Measurements from ENCODE around the gene TAGLN. TPM values are rescaled to one million over a fixed set of nuclear protein-coding genes. Genes with fewer than 3 reads are reported as not detected.

The TAGLN gene
- total RNA-seq, 4 donors from 2014 or later, result 1,525 to 3,984 (median 2,307) TPM

- H3K27ac ChIP-seq, result no peak overlapping the region
- no peaks in the 10 kb centered on the region for H3K27me3 ChIP-seq
- peaks cover 6 to 73% (median 12%) of the 10 kb centered on the region in 3 donors for H3K36me3 ChIP-seq
- no peak for TF ChIP-seq EP300 (IDR thresholded peaks at IDR 0.05)
- no peak for TF ChIP-seq POLR2A (IDR thresholded peaks at IDR 0.05)
- no peak for TF ChIP-seq CTCF (IDR thresholded peaks at IDR 0.05)
- DNase-seq (ENCODE audit: low spot score in 2 of 2), result no peak
- 85 to 89% methylated on average over 2 of the region's 2 CpGs for WGBS, 2 donors
- H3K4me1 ChIP-seq, result peaks cover 0 to 17% (median 0%) of the 10 kb centered on the region in 4 donors
- H3K9me3 ChIP-seq, result no peaks in the 10 kb centered on the region
- no peak overlapping the region for H3K4me3 ChIP-seq
These were observed 38.3 kb upstream of the TAGLN start for GRCh38 chr11:117160826-117161225.

GRCh38 chr11:117166491-117166890 is 32.7 kb upstream of the TAGLN start:
- no peak overlapping the region for H3K4me3 ChIP-seq
- DNase-seq (ENCODE audit: low spot score in 2 of 2), result no peak
- H3K4me1 ChIP-seq, result peaks cover 0 to 8% (median 4%) of the 10 kb centered on the region in 4 donors
- no peak overlapping the region for H3K27ac ChIP-seq
- H3K36me3 ChIP-seq, result peaks cover 12 to 95% (median 21%) of the 10 kb centered on the region in 3 donors
- no peak for TF ChIP-seq EP300 (IDR thresholded peaks at IDR 0.05)
- no peaks in the 10 kb centered on the region for H3K9me3 ChIP-seq
- no peaks in the 10 kb centered on the region for H3K27me3 ChIP-seq
- 51 to 56% methylated on average over 1 of the region's 1 CpG for WGBS, 2 donors

GRCh38 chr11:117169736-117170135 is 29.4 kb upstream of the TAGLN start:
- peaks cover 9 to 63% (median 13%) of the 10 kb centered on the region in 3 donors for H3K36me3 ChIP-seq
- TF ChIP-seq CTCF (IDR thresholded peaks at IDR 0.05) (no peak), EP300 (IDR thresholded peaks at IDR 0.05) (no peak), POLR2A (IDR thresholded peaks at IDR 0.05) (no peak)
- 61 to 68% methylated on average over 2 of the region's 2 CpGs for WGBS, 2 donors

DNA sequence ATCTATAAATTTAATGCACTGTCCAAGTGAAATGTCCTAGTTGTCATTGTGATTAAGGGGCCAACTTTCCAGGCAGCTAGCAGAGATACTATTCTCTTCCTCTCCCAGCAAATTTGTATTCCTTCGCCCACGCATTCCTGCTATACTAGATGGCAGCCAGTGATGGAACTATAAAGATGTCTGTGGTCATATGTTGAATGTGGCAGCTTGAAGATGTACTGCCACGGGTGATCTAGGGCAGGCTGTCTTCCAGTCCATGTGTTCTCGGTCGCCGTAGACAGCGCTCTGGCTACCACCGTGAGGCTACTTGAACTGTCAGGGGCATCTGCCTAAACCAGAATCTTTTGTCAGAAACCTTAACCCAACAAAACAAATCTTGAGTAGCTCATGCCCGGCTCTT is 29.0 kb upstream of the TAGLN start:
- peak overlapping the region in 2 of 4 donors; percentile 75 to 77 for H3K27ac ChIP-seq
- no peaks in the 10 kb centered on the region for H3K27me3 ChIP-seq
- peaks cover 7 to 58% (median 13%) of the 10 kb centered on the region in 3 donors for H3K36me3 ChIP-seq
- WGBS, 2 donors, result 75 to 77% methylated on average over 9 of the region's 9 CpGs
- peaks cover 0 to 38% (median 9%) of the 10 kb centered on the region in 4 donors for H3K4me1 ChIP-seq
- no peak for DNase-seq (ENCODE audit: low spot score in 2 of 2)
- no peak overlapping the region for H3K4me3 ChIP-seq
- TF ChIP-seq EP300 (IDR thresholded peaks at IDR 0.05), result no peak
- TF ChIP-seq CTCF (IDR thresholded peaks at IDR 0.05), result no peak
- no peak for TF ChIP-seq POLR2A (IDR thresholded peaks at IDR 0.05)
- H3K9me3 ChIP-seq, result no peaks in the 10 kb centered on the region

More at GRCh38 chr11:117169736-117170135, 29.4 kb upstream of the TAGLN start:
- Histone ChIP-seq H3K9me3 (no peaks in the 10 kb centered on the region), H3K27me3 (no peaks in the 10 kb centered on the region), H3K27ac (peak overlapping the region in 1 of 4 donors; percentile 77), H3K4me1 (peaks cover 0 to 34% (median 9%) of the 10 kb centered on the region in 4 donors), H3K4me3 (no peak overlapping the region)
- DNase-seq (ENCODE audit: low spot score in 2 of 2), result no peak

DNA sequence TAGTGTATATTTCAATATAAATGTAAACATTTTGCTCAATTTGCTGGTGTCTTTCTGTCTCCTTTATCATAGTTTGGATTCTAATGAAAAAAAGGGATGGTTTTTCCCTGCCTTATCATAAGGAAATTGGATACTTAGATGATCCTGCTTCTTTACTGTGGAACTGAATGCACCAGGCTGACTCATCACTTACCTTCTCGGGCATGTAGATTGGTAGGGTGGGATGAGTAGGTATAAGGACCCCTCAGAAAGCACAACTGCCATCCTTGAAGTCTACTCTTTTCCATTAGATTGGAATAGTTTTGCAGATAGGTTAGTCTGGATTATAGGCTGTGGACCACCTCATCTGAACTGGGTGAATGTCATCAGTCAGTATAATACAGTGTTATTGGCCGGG is 28.2 kb upstream of the TAGLN start:
- TF ChIP-seq EP300 (IDR thresholded peaks at IDR 0.05), result no peak
- TF ChIP-seq POLR2A (IDR thresholded peaks at IDR 0.05), result no peak
- TF ChIP-seq CTCF (IDR thresholded peaks at IDR 0.05), result no peak
- Histone ChIP-seq H3K4me1 (peaks cover 0 to 46% (median 12%) of the 10 kb centered on the region in 4 donors), H3K27me3 (no peaks in the 10 kb centered on the region), H3K27ac (peak overlapping the region in 3 of 4 donors; percentile 11 to 77 (median 75)), H3K36me3 (peaks cover 6 to 50% (median 13%) of the 10 kb centered on the region in 3 donors), H3K4me3 (no peak overlapping the region), H3K9me3 (no peaks in the 10 kb centered on the region)
- no peak for DNase-seq (ENCODE audit: low spot score in 2 of 2)
- 92 to 94% methylated on average over 2 of the region's 2 CpGs for WGBS, 2 donors

All from tibial nerve (tissue), 4 donors.